Rectal smooth muscle tissue (tissue), 1 donor: ENCODE data around the gene PEX16.
"Not testable (repeated sequence)": the region's sequence is repeated elsewhere in the genome, so short reads cannot be mapped to it uniquely, and the experiment has no call there.

Experiments used
- H3K27ac ChIP-seq: one replicate; pipeline ENCODE4 v1.7.0; 2013; ENCODE audit warnings: low read depth, low read length, inconsistent platforms
- H3K27me3 ChIP-seq: one replicate; pipeline ENCODE4 v1.7.0; 2013; ENCODE audit warnings: low read length; ENCODE audit not compliant: control insufficient read depth, insufficient read depth
- H3K36me3 ChIP-seq: one replicate; pipeline ENCODE4 v1.7.0; 2013; ENCODE audit warnings: low read length; ENCODE audit not compliant: control insufficient read depth, insufficient read depth
- H3K4me1 ChIP-seq: one replicate; pipeline ENCODE4 v1.7.0; 2013; ENCODE audit warnings: low read length; ENCODE audit not compliant: control insufficient read depth, insufficient read depth
- H3K4me3 ChIP-seq: one replicate; pipeline ENCODE4 v1.7.0; 2013; ENCODE audit warnings: low read length
- H3K9ac ChIP-seq: one replicate; pipeline ENCODE4 v1.7.0; 2013; ENCODE audit warnings: low read length

The PEX16 gene

DNA sequence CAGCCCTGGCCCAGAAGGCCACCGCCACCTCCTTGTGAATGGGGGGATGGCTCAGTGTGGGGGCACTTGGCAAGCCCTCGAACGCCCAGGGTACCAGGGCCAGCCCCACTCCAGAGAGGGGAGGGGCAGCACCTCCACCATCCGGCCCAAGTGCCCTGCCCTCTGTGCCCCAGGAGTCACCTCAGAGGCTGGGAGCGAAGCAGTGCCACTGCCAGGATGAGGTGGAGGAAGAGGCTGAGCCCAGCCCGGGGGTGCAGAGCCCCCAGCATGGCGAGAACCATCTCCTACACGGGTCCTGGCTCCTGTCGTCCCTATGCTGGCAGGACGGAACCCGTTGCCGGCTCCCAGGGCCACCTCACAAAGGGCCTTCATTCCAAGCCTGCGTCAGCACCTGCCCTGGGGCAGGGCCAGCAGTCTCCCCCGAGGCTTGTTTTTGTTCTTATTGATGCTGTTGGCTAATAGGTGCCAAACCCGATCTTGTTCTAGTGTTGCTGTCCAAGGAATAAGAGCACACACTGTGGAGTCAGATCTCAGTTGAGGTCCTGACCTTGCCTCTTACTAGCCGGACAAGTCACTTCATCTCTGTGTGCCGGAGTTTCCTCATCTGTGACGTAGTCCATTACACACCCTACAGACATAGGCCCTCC, 10.6 kb downstream of the PEX16 start, which contains the start of gene FREY1:
TSS of gene FREY1 (minus strand) at position 307 of the 647 bp plus-strand sequence. CDS start at position 281, 26 bp downstream.
- Histone ChIP-seq H3K9ac (no peak within 1 kb of the TSS), H3K27me3 (no peaks in the 10 kb centered on the region), H3K36me3 (peaks cover 11% of the 10 kb centered on the region), H3K4me1 (no peaks in the 10 kb centered on the region), H3K4me3 (no peak within 1 kb of the TSS), H3K27ac (no peak within 1 kb of the TSS)

DNA sequence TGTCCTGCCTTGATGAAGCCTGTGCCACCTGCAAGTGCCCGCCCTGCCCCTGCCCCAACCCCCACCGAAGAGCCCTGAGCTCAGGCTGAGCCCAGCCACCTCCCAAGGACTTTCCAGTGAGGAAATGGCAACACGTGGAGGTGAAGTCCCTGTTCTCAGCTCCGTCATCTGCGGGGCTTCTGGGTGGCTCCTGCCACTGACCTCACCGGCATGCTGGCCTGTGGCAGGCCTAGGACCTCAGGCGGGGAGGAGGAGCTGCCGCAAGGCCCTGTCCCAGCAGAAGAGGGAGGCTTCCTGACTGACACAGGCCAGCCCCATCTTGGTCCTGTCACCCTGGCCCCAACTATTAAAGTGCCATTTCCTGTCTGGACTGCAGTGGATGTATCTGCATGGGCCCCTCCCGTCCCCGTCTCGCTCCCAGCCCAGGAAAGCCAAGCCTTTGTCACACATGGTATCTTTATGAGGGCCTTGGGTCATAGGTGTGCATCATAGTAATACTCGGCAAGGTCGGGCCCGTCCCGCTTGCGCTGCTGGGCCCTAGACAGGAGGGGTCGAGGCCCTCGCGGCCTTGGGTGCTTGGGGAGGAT, 11.5 kb downstream of the PEX16 start:
- Histone ChIP-seq H3K4me1 (peaks cover 2% of the 10 kb centered on the region), H3K4me3 (no peak overlapping the region), H3K27ac (no peak overlapping the region), H3K27me3 (no peaks in the 10 kb centered on the region), H3K9ac (no peak overlapping the region), H3K36me3 (peaks cover 8% of the 10 kb centered on the region)

DNA sequence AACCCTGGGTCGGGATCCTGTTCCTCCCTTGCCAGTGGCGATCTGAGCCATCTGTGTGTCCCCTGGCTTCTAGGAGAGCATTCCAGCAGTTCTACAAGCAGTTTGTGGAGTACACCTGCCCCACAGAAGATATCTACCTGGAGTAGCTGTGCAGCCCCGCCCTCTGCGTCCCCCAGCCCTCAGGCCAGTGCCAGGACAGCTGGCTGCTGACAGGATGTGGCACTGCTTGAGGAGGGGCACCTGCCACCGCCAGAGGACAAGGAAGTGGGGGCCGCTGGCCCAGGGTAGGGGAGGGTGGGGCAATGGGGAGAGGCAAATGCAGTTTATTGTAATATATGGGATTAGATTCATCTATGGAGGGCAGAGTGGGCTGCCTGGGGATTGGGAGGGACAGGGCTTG, 12.1 kb downstream of the PEX16 start:
- H3K27ac ChIP-seq, H3K36me3 ChIP-seq, H3K4me1 ChIP-seq, H3K9ac ChIP-seq, H3K27me3 ChIP-seq, H3K4me3 ChIP-seq: not testable (repeated sequence)

DNA sequence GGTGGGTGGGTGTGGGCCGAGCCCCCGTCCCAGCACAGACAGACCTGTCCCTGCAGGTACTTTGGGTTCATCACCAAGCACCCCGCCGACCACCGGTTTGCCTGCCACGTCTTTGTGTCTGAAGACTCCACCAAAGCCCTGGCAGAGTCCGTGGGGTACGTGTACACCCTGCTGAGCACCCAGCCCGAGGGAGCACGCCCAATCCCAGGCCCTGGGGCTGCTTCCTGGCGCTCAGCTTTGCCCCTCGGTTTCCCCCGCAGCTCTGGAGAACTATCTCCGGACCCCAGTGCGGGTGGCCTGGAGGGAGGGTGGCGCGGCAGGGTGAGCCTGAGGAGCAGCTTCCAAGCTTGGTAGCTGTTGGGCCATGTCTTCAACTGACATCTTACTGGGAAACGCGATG, 12.6 kb downstream of the PEX16 start:
- Histone ChIP-seq H3K36me3 (peaks cover 3% of the 10 kb centered on the region), H3K4me1 (peaks cover 8% of the 10 kb centered on the region), H3K9ac (no peak overlapping the region), H3K27me3 (no peaks in the 10 kb centered on the region), H3K27ac (no peak overlapping the region), H3K4me3 (no peak overlapping the region)

DNA sequence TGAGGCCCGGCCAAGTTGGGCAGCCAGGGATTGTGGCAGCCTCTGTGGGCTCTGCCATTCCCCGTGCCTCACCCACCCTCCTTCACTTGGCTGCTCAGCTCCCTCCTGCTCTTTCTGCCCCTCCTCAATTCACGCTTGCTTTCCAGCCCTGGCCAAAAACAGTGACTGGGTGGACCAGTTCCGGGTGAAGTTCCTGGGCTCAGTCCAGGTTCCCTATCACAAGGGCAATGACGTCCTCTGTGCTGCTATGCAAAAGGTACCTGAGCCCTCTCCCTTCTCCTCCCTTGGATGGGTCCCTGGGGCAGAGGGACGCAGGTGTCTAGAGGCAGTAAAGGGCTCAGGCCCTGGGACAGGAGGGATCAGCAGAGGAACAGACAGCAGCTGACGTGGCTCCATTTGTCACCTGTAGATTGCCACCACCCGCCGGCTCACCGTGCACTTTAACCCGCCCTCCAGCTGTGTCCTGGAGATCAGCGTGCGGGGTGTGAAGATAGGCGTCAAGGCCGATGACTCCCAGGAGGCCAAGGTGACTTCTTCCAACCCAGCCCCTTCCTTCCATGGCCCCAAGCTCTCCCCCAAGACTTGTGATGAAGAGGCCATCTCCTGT, 13.3 kb downstream of the PEX16 start:
- Histone ChIP-seq H3K27ac (no peak overlapping the region), H3K36me3 (no peaks in the 10 kb centered on the region), H3K4me3 (no peak overlapping the region), H3K9ac (no peak overlapping the region), H3K27me3 (no peaks in the 10 kb centered on the region), H3K4me1 (peaks cover 8% of the 10 kb centered on the region)

DNA sequence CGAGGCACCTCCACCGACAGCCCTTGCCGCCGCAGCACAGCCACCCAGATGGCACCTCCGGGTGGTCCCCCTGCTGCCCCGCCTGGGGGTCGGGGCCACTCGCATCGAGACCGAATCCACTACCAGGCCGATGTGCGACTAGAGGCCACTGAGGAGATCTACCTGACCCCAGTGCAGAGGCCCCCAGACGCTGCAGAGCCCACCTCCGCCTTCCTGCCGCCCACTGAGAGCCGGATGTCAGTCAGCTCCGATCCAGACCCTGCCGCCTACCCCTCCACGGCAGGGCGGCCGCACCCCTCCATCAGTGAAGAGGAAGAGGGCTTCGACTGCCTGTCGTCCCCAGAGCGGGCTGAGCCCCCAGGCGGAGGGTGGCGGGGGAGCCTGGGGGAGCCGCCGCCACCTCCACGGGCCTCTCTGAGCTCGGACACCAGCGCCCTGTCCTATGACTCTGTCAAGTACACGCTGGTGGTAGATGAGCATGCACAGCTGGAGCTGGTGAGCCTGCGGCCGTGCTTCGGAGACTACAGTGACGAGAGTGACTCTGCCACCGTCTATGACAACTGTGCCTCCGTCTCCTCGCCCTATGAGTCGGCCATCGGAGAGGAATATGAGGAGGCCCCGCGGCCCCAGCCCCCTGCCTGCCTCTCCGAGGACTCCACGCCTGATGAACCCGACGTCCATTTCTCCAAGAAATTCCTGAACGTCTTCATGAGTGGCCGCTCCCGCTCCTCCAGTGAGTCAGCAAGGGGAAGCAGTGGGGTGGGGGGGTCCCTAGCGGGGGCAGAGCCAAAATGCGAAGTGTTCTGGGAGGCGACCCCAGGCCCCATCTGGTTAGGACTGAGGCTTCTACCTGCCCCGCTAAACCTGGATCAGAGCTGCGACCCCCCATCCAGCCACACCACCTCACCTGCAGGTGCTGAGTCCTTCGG, 15.0 kb downstream of the PEX16 start:
- no peak overlapping the region for H3K27ac ChIP-seq
- peaks cover 16% of the 10 kb centered on the region for H3K4me1 ChIP-seq
- no peak overlapping the region for H3K9ac ChIP-seq
- peaks cover 2% of the 10 kb centered on the region for H3K27me3 ChIP-seq
- H3K4me3 ChIP-seq: no peak overlapping the region
- no peaks in the 10 kb centered on the region for H3K36me3 ChIP-seq

DNA sequence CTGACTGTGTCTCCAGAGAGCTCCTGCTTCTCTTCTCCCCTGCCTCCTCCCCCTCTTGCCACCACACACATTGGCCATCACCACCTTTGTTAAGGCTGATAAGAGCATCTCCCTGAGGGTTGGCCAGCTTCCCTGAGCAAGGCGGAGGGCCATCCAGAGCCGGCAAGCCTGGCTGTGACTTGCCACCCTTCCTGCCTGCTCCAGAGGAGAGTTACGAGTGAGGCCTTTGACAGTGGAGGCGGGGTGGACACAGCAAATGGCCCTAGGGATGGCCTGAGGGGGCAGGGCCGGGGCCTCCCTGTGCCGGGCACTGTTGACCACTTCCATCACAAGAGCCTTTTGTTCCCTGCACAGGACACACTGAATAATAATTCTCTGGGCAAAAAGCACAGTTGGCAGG, 16.1 kb downstream of the PEX16 start:
- Histone ChIP-seq H3K9ac (no peak overlapping the region), H3K27me3 (peaks cover 3% of the 10 kb centered on the region)

DNA sequence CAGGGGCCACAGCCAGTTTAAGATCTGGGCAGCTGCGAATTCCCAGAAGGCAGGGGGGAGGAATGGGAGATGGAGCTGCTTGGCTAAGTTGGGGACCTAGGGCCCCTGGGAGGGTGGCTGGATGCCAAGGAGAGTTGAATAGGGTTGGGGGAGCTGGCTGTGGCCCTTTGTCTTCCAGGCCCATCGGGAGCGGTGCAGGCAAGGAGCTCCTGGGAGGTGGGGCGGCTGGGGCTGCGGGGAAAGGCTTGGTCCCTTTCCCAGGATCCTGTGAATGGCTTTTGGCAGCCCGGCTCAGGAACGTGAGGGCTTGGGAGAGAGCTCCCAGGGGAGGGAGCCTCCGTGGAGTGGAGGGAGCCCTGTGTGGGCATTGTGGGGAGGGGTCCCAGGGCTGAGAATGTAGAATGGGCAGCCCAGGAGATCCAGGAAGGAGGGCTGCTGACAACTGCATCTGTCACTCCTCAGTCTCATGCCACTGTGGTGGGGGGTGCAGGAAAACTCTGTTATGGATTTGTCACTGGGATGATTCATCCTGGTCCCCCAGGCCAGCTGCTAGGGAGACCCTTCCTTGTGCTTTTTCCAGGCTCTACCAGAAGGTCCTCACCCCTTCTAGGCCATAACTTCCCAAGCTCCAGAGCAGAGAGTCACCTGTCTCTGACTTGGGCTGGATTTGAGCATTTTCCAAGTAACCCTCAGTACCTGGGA, 16.6 kb downstream of the PEX16 start:
- peaks cover 3% of the 10 kb centered on the region for H3K27me3 ChIP-seq
- H3K9ac ChIP-seq: no peak overlapping the region
- no peaks in the 10 kb centered on the region for H3K36me3 ChIP-seq
- peak overlapping the region; percentile 55 for H3K4me3 ChIP-seq
- H3K27ac ChIP-seq: no peak overlapping the region
- H3K4me1 ChIP-seq: peaks cover 16% of the 10 kb centered on the region

More for the DNA sequence above, 16.1 kb downstream of the PEX16 start:
- Histone ChIP-seq H3K4me3 (no peak overlapping the region), H3K36me3 (no peaks in the 10 kb centered on the region), H3K27ac (no peak overlapping the region), H3K4me1 (peaks cover 16% of the 10 kb centered on the region)

DNA sequence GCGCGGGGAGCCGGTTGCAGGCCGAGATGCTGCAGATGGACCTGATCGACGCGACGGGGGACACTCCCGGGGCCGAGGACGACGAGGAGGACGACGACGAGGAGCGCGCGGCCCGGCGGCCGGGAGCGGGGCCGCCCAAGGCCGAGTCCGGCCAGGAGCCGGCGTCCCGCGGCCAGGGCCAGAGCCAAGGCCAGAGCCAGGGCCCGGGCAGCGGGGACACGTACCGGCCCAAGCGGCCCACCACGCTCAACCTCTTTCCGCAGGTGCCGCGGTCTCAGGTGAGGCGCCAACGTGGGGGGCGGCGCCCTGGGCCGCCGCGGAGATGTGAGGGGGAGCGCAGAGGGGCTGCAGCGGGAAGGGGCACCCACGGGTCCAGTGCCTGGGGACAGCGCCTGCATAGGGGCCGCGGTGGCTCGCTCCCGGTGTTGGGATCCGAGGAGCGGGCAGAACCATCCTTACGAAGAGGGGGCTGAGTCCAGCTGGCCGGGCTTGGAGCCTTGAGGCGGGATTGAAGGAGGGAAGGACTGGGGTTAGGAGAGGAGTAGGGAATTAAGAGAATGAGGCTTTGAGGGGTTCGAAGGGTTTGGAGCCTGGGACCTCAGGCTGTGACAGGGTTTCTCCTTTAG, 17.4 kb downstream of the PEX16 start:
- not testable (repeated sequence) for H3K27me3 ChIP-seq, H3K9ac ChIP-seq, H3K36me3 ChIP-seq
- Histone ChIP-seq H3K4me1 (peaks cover 16% of the 10 kb centered on the region), H3K4me3 (peak overlapping the region; percentile 55), H3K27ac (peak overlapping the region; percentile 18)

DNA sequence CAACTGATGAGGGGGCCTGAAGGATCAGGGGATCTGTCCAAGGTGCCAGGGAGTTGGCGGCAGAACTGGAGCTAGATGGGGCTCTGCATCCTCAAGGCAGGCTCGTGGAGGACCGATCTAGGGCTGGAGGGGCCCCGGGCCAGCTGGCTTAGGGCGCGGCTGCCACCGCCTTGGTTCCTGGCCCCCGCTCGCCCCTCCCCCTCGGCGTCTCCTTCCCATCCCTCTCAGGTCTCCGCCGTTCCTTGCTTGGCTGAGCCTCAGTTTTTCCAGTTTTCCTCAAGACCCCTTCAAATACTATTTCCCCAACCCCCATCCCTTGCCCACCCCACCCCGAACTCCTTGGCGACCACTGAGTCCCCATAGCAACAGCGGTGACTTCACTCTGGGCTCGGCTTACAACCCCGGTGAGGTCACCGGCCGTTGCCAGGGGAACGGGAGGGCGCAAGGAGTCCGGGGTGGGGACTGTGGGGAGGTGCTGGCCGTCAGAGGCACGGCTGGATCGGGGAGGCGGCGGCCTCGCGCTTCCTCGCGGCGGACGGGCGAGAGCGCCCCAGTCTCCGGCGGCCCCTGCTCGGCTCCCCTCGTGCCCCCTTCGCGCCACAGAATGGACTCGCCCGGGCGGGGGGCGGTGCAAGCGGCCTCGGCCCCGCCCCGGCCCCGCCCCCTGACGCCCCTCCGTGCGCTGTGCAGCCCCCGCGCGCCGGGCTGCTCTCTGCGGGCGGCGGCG, 18.1 kb downstream of the PEX16 start:
- H3K4me1 ChIP-seq: peaks cover 16% of the 10 kb centered on the region
- H3K27me3 ChIP-seq: peaks cover 3% of the 10 kb centered on the region
- H3K36me3 ChIP-seq: no peaks in the 10 kb centered on the region
- H3K4me3 ChIP-seq: peak overlapping the region; percentile 52
- H3K9ac ChIP-seq: no peak overlapping the region
- no peak overlapping the region for H3K27ac ChIP-seq

DNA sequence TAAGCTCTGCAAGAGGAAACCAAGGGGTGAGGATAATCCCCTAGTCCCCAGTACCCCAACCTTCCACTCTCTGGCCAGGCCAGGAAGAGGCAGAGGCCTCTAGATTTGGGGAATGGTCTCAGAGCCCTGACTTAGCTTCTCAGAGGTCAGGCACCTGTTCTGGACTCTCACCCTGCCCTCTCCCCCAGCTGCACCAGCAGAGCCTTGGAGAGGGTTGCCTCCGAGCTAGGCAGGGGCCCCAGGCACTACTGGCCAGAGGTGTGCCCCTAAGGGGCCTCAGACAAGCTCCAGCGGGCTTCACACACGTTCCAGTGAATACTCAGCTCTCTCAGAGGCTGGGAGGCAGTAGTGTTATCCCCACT, 18.6 kb downstream of the PEX16 start:
- Histone ChIP-seq H3K27me3 (peaks cover 3% of the 10 kb centered on the region), H3K4me1 (peaks cover 16% of the 10 kb centered on the region), H3K4me3 (peak overlapping the region; percentile 52), H3K9ac (no peak overlapping the region), H3K36me3 (no peaks in the 10 kb centered on the region), H3K27ac (no peak overlapping the region)
